ENCODE results near the gene CDK7.
"Not testable (repeated sequence)": the region's sequence is repeated elsewhere in the genome, so short reads cannot be mapped to it uniquely, and the experiment has no call there.

Gene CDK7

DNA sequence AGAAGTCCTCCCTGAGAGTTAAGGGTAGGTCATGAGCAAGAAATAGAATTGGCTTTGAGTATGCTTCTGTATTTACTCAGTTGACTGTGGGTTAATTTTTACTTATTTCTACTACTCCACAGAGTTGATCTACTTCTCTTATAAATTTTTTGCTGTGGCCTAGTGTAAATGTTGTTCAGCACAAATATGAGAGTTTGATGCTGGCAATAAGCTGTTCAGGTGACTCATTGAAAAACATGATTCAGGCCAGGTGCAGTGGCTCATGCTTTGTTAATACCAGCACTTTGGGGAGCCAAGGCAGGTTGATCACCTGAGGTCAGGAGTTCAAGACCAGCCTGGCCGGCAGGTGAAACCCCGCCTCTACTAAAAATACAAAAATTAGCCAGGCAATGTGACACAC is 4.5 kb upstream of the CDK7 start:
- TF ChIP-seq, protein P1, sequence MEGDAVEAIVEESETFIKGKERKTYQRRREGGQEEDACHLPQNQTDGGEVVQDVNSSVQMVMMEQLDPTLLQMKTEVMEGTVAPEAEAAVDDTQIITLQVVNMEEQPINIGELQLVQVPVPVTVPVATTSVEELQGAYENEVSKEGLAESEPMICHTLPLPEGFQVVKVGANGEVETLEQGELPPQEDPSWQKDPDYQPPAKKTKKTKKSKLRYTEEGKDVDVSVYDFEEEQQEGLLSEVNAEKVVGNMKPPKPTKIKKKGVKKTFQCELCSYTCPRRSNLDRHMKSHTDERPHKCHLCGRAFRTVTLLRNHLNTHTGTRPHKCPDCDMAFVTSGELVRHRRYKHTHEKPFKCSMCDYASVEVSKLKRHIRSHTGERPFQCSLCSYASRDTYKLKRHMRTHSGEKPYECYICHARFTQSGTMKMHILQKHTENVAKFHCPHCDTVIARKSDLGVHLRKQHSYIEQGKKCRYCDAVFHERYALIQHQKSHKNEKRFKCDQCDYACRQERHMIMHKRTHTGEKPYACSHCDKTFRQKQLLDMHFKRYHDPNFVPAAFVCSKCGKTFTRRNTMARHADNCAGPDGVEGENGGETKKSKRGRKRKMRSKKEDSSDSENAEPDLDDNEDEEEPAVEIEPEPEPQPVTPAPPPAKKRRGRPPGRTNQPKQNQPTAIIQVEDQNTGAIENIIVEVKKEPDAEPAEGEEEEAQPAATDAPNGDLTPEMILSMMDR (IDR thresholded peaks at IDR 0.05; ENCODE audit: insufficient read depth, low read length): no peak
- TF ChIP-seq SPI1 (IDR thresholded peaks at IDR 0.05; ENCODE audit: borderline replicate concordance, low read depth) (no peak), POLR2AphosphoS5 (IDR thresholded peaks at IDR 0.05; ENCODE audit: low read depth) (no peak), GABPA (IDR thresholded peaks at IDR 0.05; ENCODE audit: low read depth) (no peak)
- TF ChIP-seq, protein P2, sequence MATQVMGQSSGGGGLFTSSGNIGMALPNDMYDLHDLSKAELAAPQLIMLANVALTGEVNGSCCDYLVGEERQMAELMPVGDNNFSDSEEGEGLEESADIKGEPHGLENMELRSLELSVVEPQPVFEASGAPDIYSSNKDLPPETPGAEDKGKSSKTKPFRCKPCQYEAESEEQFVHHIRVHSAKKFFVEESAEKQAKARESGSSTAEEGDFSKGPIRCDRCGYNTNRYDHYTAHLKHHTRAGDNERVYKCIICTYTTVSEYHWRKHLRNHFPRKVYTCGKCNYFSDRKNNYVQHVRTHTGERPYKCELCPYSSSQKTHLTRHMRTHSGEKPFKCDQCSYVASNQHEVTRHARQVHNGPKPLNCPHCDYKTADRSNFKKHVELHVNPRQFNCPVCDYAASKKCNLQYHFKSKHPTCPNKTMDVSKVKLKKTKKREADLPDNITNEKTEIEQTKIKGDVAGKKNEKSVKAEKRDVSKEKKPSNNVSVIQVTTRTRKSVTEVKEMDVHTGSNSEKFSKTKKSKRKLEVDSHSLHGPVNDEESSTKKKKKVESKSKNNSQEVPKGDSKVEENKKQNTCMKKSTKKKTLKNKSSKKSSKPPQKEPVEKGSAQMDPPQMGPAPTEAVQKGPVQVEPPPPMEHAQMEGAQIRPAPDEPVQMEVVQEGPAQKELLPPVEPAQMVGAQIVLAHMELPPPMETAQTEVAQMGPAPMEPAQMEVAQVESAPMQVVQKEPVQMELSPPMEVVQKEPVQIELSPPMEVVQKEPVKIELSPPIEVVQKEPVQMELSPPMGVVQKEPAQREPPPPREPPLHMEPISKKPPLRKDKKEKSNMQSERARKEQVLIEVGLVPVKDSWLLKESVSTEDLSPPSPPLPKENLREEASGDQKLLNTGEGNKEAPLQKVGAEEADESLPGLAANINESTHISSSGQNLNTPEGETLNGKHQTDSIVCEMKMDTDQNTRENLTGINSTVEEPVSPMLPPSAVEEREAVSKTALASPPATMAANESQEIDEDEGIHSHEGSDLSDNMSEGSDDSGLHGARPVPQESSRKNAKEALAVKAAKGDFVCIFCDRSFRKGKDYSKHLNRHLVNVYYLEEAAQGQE (IDR thresholded peaks at IDR 0.05; ENCODE audit: insufficient replicate concordance, low read depth): no peak
- H3K4me3 ChIP-seq (replicated peaks; ENCODE audit: insufficient read depth, low read length): no peak overlapping the region
- no peak overlapping the region for H3K27ac ChIP-seq (replicated peaks)
- H3K27me3 ChIP-seq (ENCODE audit: insufficient read depth, poor library complexity, severe bottlenecking): no peaks in the 10 kb centered on the region
- no peak for DNase-seq (ENCODE audit: low read depth in 1 of 2, low spot score in 1 of 2)

DNA sequence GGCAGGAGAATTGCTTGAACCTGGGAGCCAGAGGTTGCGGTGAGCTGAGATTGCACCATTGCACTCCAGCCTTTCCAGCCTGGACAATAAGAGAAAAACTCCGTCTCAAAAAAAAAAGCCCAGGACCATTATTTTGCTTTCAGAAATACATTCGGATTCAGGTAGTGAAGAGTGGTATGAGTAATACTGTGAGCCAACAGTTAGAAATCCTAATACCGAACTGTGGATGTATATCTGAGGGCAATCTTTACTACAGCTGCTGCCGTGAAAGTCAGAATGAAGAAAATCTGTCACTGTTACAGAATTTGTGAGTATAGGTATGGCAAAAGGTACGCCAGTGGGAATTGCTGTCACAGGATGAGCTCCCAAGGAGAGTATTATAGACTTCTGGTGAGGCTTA is 3.4 kb upstream of the CDK7 start:
- TF ChIP-seq, protein P1 (IDR thresholded peaks at IDR 0.05; ENCODE audit: insufficient read depth, low read length): no peak
- no peak for TF ChIP-seq SPI1 (IDR thresholded peaks at IDR 0.05; ENCODE audit: borderline replicate concordance, low read depth)
- TF ChIP-seq POLR2AphosphoS5 (IDR thresholded peaks at IDR 0.05; ENCODE audit: low read depth): no peak
- TF ChIP-seq, protein P2 (IDR thresholded peaks at IDR 0.05; ENCODE audit: insufficient replicate concordance, low read depth): no peak
- TF ChIP-seq GABPA (IDR thresholded peaks at IDR 0.05; ENCODE audit: low read depth): no peak
- DNase-seq (ENCODE audit: low read depth in 1 of 2, low spot score in 1 of 2): no peak
- no peak overlapping the region for H3K4me3 ChIP-seq (replicated peaks; ENCODE audit: insufficient read depth, low read length)
- no peaks in the 10 kb centered on the region for H3K27me3 ChIP-seq (ENCODE audit: insufficient read depth, poor library complexity, severe bottlenecking)
- H3K27ac ChIP-seq (replicated peaks): no peak overlapping the region

DNA sequence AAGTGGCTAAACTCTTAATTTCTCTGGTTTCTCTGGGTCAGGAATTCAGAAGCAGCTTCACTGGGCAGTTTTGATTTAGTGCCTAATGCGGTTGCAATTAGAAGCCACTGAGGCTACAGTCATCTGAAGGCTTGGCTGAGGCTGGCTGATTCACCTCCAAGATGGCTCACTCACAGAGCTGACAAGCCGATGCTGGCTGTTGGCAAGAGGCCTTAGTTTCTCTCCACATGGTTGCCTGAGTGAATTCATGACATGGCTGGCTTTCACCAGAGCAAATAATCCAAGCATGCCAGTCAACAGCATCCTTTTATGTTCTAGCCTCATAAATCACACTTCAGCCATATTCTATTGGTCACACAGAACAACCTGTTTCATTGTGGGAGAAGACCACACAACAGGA is 2.8 kb upstream of the CDK7 start:
- Histone ChIP-seq H3K27ac (replicated peaks) (no peak overlapping the region), H3K4me3 (replicated peaks; ENCODE audit: insufficient read depth, low read length) (no peak overlapping the region), H3K27me3 (ENCODE audit: insufficient read depth, poor library complexity, severe bottlenecking) (no peaks in the 10 kb centered on the region)
- DNase-seq (ENCODE audit: low read depth in 1 of 2, low spot score in 1 of 2): no peak
- TF ChIP-seq POLR2AphosphoS5 (IDR thresholded peaks at IDR 0.05; ENCODE audit: low read depth) (no peak), GABPA (IDR thresholded peaks at IDR 0.05; ENCODE audit: low read depth) (no peak), SPI1 (IDR thresholded peaks at IDR 0.05; ENCODE audit: borderline replicate concordance, low read depth) (no peak)
- TF ChIP-seq, protein P1 (IDR thresholded peaks at IDR 0.05; ENCODE audit: insufficient read depth, low read length): no peak
- TF ChIP-seq, protein P2 (IDR thresholded peaks at IDR 0.05; ENCODE audit: insufficient replicate concordance, low read depth): no peak

DNA sequence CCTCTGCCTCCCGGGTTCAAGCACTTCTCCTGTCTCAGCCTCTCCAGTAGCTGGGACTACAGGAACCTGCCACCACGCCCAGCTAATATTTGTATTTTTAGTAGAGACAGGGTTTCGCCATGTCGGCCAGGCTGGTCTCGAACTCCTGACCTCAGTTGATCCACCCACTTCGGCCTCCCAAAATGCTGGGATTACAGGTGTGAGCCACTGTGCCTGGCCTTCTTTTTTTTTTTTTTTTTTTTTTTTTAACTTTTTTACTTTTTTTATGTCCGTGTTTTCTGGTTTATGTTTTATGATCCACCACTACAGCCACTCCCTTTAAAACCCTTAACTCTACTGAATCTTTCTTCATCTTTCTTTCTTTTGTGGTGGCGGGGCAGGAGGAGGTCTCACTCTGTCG is 2.0 kb downstream of the CDK7 start:
- not testable (repeated sequence) for H3K27ac ChIP-seq (replicated peaks); H3K4me3 ChIP-seq (replicated peaks; ENCODE audit: insufficient read depth, low read length); DNase-seq (ENCODE audit: low read depth in 1 of 2, low spot score in 1 of 2); H3K27me3 ChIP-seq (ENCODE audit: insufficient read depth, poor library complexity, severe bottlenecking)

All from HL-60 (cell line).